PC-9 (cell line): ENCODE data around the gene SMARCC2. TPM values are rescaled to one million over a fixed set of nuclear protein-coding genes. Genes with fewer than 3 reads are reported as not detected.

ENCODE experiments used
- BruUV-seq: library from RNA; stranded (reverse); fragments of 400-500 nt; replicated peaks from 2 replicates; lab custom pipeline; 2021; lab: Mats Ljungman, UMichigan
- CTCF ChIA-PET: fragments of 300-600 bp; sonication (Branson Sonifier 250); formaldehyde crosslinking; loops from one replicate; lab custom pipeline; 2022; ENCODE audit warnings: antibody characterized with exemption; lab: Charles Lee
- POLR2A ChIA-PET: fragments of 300-600 bp; sonication (Branson Sonifier 250); formaldehyde crosslinking; loops from one replicate; lab custom pipeline; 2022; ENCODE audit warnings: antibody characterized with exemption; ENCODE audit not compliant: unreplicated experiment; lab: Charles Lee
- DNase-seq, 2 experiments: peaks; one replicate each; pipeline versions ENCODE4 v3.0.0 to v3.0.0-alpha.2; 2015 to 2022; ENCODE audit warnings: mixed read lengths in 1 of 2
- H2AFZ ChIP-seq: fragments of 200-600 bp; sonication (generic); 2 replicates; pipeline ENCODE4 v1.8.1; 2017; ENCODE audit warnings: antibody characterized with exemption
- H3F3A ChIP-seq: fragments of 200-600 bp; sonication (generic); 2 replicates; pipeline ENCODE4 v1.8.1; 2017; ENCODE audit warnings: antibody characterized with exemption, mild to moderate bottlenecking, low read depth; ENCODE audit not compliant: insufficient read depth
- H3K27ac ChIP-seq: fragments of 200-600 bp; sonication (generic); 2 replicates; pipeline ENCODE4 v1.6.1; 2016; ENCODE audit warnings: mixed run types
- H3K27me3 ChIP-seq: fragments of 200-600 bp; sonication (generic); 2 replicates; pipeline ENCODE4 v1.6.1; 2016; ENCODE audit warnings: low read depth, mixed run types; ENCODE audit not compliant: insufficient read depth
- H3K36me3 ChIP-seq: fragments of 200-600 bp; sonication (generic); 2 replicates; pipeline ENCODE4 v1.6.1; 2016; ENCODE audit warnings: low read depth, mixed run types
- H3K4me1 ChIP-seq: fragments of 200-600 bp; sonication (generic); replicated peaks from 2 replicates; pipeline ENCODE4 v1.6.1; 2016; ENCODE audit warnings: mixed run types; ENCODE audit not compliant: insufficient read depth
- H3K4me2 ChIP-seq: fragments of 200-600 bp; sonication (generic); 2 replicates; pipeline ENCODE4 v1.6.1; 2017; ENCODE audit warnings: mixed run types
- H3K4me3 ChIP-seq: fragments of 200-600 bp; sonication (generic); 2 replicates; pipeline ENCODE4 v1.6.1; 2016; ENCODE audit warnings: mixed run types
- H3K79me2 ChIP-seq: fragments of 200-600 bp; sonication (generic); 2 replicates; pipeline ENCODE4 v1.6.1; 2017; ENCODE audit warnings: low read depth, mixed run types
- H3K9me2 ChIP-seq: fragments of 200-600 bp; sonication (generic); 2 replicates; pipeline ENCODE4 v1.8.1; 2017; ENCODE audit warnings: mild to moderate bottlenecking; ENCODE audit not compliant: insufficient read depth
- H3K9me3 ChIP-seq: fragments of 200-600 bp; sonication (generic); 2 replicates; pipeline ENCODE4 v1.8.1; 2016; ENCODE audit warnings: low read depth; ENCODE audit not compliant: insufficient read depth
- H4K20me1 ChIP-seq: fragments of 200-600 bp; sonication (generic); 2 replicates; pipeline ENCODE4 v1.8.1; 2017; ENCODE audit not compliant: insufficient read depth
- CTCF ChIP-seq: fragments of 200-600 bp; sonication (generic); conservative IDR thresholded peaks from 2 replicates; pipeline ENCODE4 v1.6.1; 2017; ENCODE audit warnings: mixed run types, antibody characterized with exemption, mild to moderate bottlenecking, moderate library complexity
- EZH2 ChIP-seq: fragments of 200-600 bp; sonication (generic); IDR thresholded peaks from 2 replicates; pipeline ENCODE4 v1.8.0; 2017; ENCODE audit warnings: antibody characterized with exemption, low read depth
- intact Hi-C: fragments of 100-400 bp; cut with micrococcal nuclease; formaldehyde crosslinking; loops from one replicate; pipeline ENCODE4 v1.10.0; 2022; ENCODE audit not compliant: unreplicated experiment
- total RNA-seq: library from RNA; stranded (reverse); gene quantifications from 2 replicates; pipeline ENCODE4 v1.2.3, GENCODE V29; 2021

The SMARCC2 gene
- total RNA-seq, 1 experiment from 2014 or later: 86.4 TPM

- no peak overlapping the region for H3K4me2 ChIP-seq
- no peak overlapping the region for H3K4me3 ChIP-seq
- DNase-seq: no peak
- POLR2A ChIA-PET: no interaction called here
- no peaks in the 10 kb centered on the region for H3K79me2 ChIP-seq
- H3F3A ChIP-seq: peaks cover 6% of the 10 kb centered on the region; the same call in 1 of the 2 replicates
- no peak for TF ChIP-seq CTCF
- no peak for TF ChIP-seq EZH2
- H3K9me3 ChIP-seq: no peaks in the 10 kb centered on the region
- peaks cover 37% of the 10 kb centered on the region for H3K36me3 ChIP-seq
- H3K27me3 ChIP-seq: no peaks in the 10 kb centered on the region
- no peaks in the 10 kb centered on the region for H3K9me2 ChIP-seq
- no peaks in the 10 kb centered on the region for H3K4me1 ChIP-seq
- no peak overlapping the region for H2AFZ ChIP-seq
- CTCF ChIA-PET: interaction anchor here (0.8 kb wide), 1 partner anchor 27 kb away, joined by 4 read pairs; no protein-coding TSS in a partner anchor
- BruUV-seq: no TSS peak
- H4K20me1 ChIP-seq: no peaks in the 10 kb centered on the region
- intact Hi-C loops: no loop called here
- H3K27ac ChIP-seq: no peak overlapping the region
These were observed 10.9 kb downstream of the SMARCC2 start for GRCh38 chr12:56178347-56178746.

GRCh38 chr12:56172839-56173238, 16.4 kb downstream of the SMARCC2 start:
- Histone ChIP-seq H3F3A (0 out of 2 replicates have a peak, but pooled peaks cover 8% of the 10 kb centered on the region), H2AFZ (no peak overlapping the region), H3K9me2 (no peaks in the 10 kb centered on the region), H4K20me1 (no peaks in the 10 kb centered on the region), H3K4me1 (no peaks in the 10 kb centered on the region), H3K27me3 (no peaks in the 10 kb centered on the region), H3K36me3 (peaks cover 19% of the 10 kb centered on the region), H3K4me2 (no peak overlapping the region), H3K9me3 (no peaks in the 10 kb centered on the region), H3K4me3 (no peak overlapping the region), H3K27ac (no peak overlapping the region), H3K79me2 (no peaks in the 10 kb centered on the region)
- no peak for DNase-seq
- ChIA-PET CTCF (no interaction called here), POLR2A (interaction anchor here (0.6 kb wide), 1 partner anchor 709 kb away, joined by 4 read pairs; no protein-coding TSS in a partner anchor)
- intact Hi-C loops: no loop called here
- no TSS peak for BruUV-seq
- no peak for TF ChIP-seq CTCF
- TF ChIP-seq EZH2: no peak

- intact Hi-C loops: loop anchor here (10.0 kb wide), 1 partner anchor 124 kb away; the partner anchor contains the start of gene RPS26
- H3K36me3 ChIP-seq: peaks cover 15% of the 10 kb centered on the region
These were observed 20.0 kb downstream of the SMARCC2 start for GRCh38 chr12:56169229-56169759.

More at GRCh38 chr12:56169229-56169759, 20.0 kb downstream of the SMARCC2 start:
- H3K9me3 ChIP-seq: no peaks in the 10 kb centered on the region
- ChIA-PET CTCF (interaction anchor here (0.6 kb wide), 1 partner anchor 18 kb away, joined by 11 read pairs; no protein-coding TSS in a partner anchor), POLR2A (interaction anchor here (0.6 to 1.0 kb wide), 2 partner anchors 21 to 29 kb away, joined by 3 to 14 read pairs; no protein-coding TSS in a partner anchor)
- no peak for TF ChIP-seq CTCF
- TF ChIP-seq EZH2: no peak
- H3F3A ChIP-seq: peaks cover 24% of the 10 kb centered on the region
- no peaks in the 10 kb centered on the region for H3K9me2 ChIP-seq
- H4K20me1 ChIP-seq: no peaks in the 10 kb centered on the region
- H3K4me3 ChIP-seq: no peak overlapping the region
- no peaks in the 10 kb centered on the region for H3K4me1 ChIP-seq
- no TSS peak for BruUV-seq
- no peak overlapping the region for H3K4me2 ChIP-seq
- H3K79me2 ChIP-seq: no peaks in the 10 kb centered on the region
- no peak for DNase-seq
- no peak overlapping the region for H3K27ac ChIP-seq
- no peaks in the 10 kb centered on the region for H3K27me3 ChIP-seq
- no peak overlapping the region for H2AFZ ChIP-seq
